Esophagus squamous epithelium (tissue), 4 donors: ENCODE results near the gene CYP21A2.
"Not testable (repeated sequence)": the region's sequence is repeated elsewhere in the genome, so short reads cannot be mapped to it uniquely, and the experiment has no call there.

ENCODE experiments used
- POLR2A ChIP-seq, 4 donors: fragments of 450-650 bp; IDR thresholded peaks; one replicate each; pipeline ENCODE4 v1.6.1; 2017; ENCODE audit warnings: antibody characterized with exemption in 4 of 4, mild to moderate bottlenecking in 4 of 4, moderate library complexity in 3 of 4
- TF ChIP-seq, protein P1 (sequence below), 6 experiments: fragments of 450-650 bp in 4 of 6; fragments of 200-600 bp in 2 of 6; sonication (generic) in 2 of 6; IDR thresholded peaks; one replicate each; pipeline ENCODE4 v1.5.1; 2016 to 2019; ENCODE audit warnings: antibody characterized with exemption in 6 of 6, mild to moderate bottlenecking in 4 of 6, moderate library complexity in 4 of 6

DNA sequence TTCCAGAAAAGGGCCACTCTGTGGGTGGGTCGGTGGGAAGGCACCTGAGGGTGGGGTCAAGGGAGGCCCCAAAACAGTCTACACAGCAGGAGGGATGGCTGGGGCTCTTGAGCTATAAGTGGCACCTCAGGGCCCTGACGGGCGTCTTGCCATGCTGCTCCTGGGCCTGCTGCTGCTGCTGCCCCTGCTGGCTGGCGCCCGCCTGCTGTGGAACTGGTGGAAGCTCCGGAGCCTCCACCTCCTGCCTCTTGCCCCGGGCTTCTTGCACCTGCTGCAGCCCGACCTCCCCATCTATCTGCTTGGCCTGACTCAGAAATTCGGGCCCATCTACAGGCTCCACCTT is 32.7 kb upstream of the CYP21A2 start:
- TF ChIP-seq, protein P1, sequence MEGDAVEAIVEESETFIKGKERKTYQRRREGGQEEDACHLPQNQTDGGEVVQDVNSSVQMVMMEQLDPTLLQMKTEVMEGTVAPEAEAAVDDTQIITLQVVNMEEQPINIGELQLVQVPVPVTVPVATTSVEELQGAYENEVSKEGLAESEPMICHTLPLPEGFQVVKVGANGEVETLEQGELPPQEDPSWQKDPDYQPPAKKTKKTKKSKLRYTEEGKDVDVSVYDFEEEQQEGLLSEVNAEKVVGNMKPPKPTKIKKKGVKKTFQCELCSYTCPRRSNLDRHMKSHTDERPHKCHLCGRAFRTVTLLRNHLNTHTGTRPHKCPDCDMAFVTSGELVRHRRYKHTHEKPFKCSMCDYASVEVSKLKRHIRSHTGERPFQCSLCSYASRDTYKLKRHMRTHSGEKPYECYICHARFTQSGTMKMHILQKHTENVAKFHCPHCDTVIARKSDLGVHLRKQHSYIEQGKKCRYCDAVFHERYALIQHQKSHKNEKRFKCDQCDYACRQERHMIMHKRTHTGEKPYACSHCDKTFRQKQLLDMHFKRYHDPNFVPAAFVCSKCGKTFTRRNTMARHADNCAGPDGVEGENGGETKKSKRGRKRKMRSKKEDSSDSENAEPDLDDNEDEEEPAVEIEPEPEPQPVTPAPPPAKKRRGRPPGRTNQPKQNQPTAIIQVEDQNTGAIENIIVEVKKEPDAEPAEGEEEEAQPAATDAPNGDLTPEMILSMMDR (IDR thresholded peaks at IDR 0.05): not testable (repeated sequence)
- not testable (repeated sequence) for TF ChIP-seq POLR2A (IDR thresholded peaks at IDR 0.05)
